CD14-positive monocyte (primary cell): ENCODE data around the gene KCNJ5. TPM values are rescaled to one million over a fixed set of nuclear protein-coding genes. Genes with fewer than 3 reads are reported as not detected.

Source experiments
- DNase-seq, 3 donors: peaks; one replicate each; pipeline ENCODE4 v3.0.0-alpha.2; 2011 to 2022
- H2AFZ ChIP-seq: 2 replicates; pipeline ENCODE4 v1.6.0; 2012; ENCODE audit warnings: mild to moderate bottlenecking, low read depth, low read length, inconsistent platforms; ENCODE audit not compliant: insufficient read depth, poor library complexity, severe bottlenecking
- H3K27ac ChIP-seq, 2 donors: 1 replicate in 1 of 2; 2 replicates in 1 of 2; pipeline ENCODE4 v1.5.1; 2012 to 2013; ENCODE audit warnings: low read length in 2 of 2, control low read depth in 1 of 2, inconsistent platforms in 1 of 2, low read depth in 1 of 2, mild to moderate bottlenecking in 1 of 2
- H3K27me3 ChIP-seq, 2 donors: one replicate each; pipeline versions ENCODE4 v1.6.0 to v1.6.1; 2011 to 2013; ENCODE audit warnings: low read length in 2 of 2; ENCODE audit not compliant: control insufficient read depth in 2 of 2, insufficient read depth in 2 of 2
- H3K36me3 ChIP-seq, 2 donors: replicated peaks in 1 of 2; 1 replicate in 1 of 2; 2 replicates in 1 of 2; pipeline versions ENCODE4 v1.5.1 to v1.6.1; 2012 to 2013; ENCODE audit warnings: low read length in 2 of 2, control low read depth in 1 of 2, inconsistent platforms in 1 of 2, mild to moderate bottlenecking in 1 of 2; ENCODE audit not compliant: insufficient read depth in 2 of 2, control insufficient read depth in 1 of 2
- H3K4me1 ChIP-seq, 2 donors: 1 replicate in 1 of 2; 2 replicates in 1 of 2; pipeline versions ENCODE4 v1.5.1 to v1.6.1; 2012 to 2013; ENCODE audit warnings: low read length in 2 of 2, control low read depth in 1 of 2, inconsistent platforms in 1 of 2, mild to moderate bottlenecking in 1 of 2, moderate library complexity in 1 of 2; ENCODE audit not compliant: insufficient read depth in 2 of 2, control insufficient read depth in 1 of 2
- H3K4me2 ChIP-seq: replicated peaks from 2 replicates; pipeline ENCODE3; 2012; ENCODE audit warnings: low read length, moderate library complexity, mild to moderate bottlenecking; ENCODE audit not compliant: poor library complexity, severe bottlenecking; ENCODE audit errors: extremely low read depth
- H3K4me3 ChIP-seq, 3 experiments: fragments of 200-600 bp in 1 of 3; sonication (generic) in 1 of 3; replicated peaks in 1 of 3; 1 replicate in 2 of 3; 2 replicates in 1 of 3; pipeline ENCODE4 v1.5.1; 2011 to 2013; ENCODE audit warnings: low read length in 3 of 3, mild to moderate bottlenecking in 3 of 3, control low read depth in 2 of 3, low read depth in 2 of 3, inconsistent platforms in 1 of 3, moderate library complexity in 1 of 3
- H3K79me2 ChIP-seq: 2 replicates; pipeline ENCODE4 v1.6.0; 2012; ENCODE audit warnings: mild to moderate bottlenecking, control low read depth, inconsistent platforms, low read length, moderate library complexity; ENCODE audit not compliant: insufficient read depth
- H3K9ac ChIP-seq: 2 replicates; pipeline ENCODE4 v1.6.0; 2017; ENCODE audit warnings: low read length, mild to moderate bottlenecking; ENCODE audit not compliant: insufficient read depth, poor library complexity, severe bottlenecking
- H3K9me3 ChIP-seq, 2 donors: replicated peaks in 1 of 2; 1 replicate in 1 of 2; 2 replicates in 1 of 2; pipeline versions ENCODE4 v1.5.1 to v1.6.1; 2012 to 2013; ENCODE audit warnings: low read length in 2 of 2, control low read depth in 1 of 2; ENCODE audit not compliant: control insufficient read depth in 1 of 2, insufficient read depth in 1 of 2
- H4K20me1 ChIP-seq: 2 replicates; pipeline ENCODE4 v1.6.0; 2012; ENCODE audit warnings: mild to moderate bottlenecking, low read length, control low read depth, moderate library complexity; ENCODE audit not compliant: insufficient read depth
- H3K27ac Mint-ChIP-seq, 7 donors: one replicate each; pipeline ENCODE4 v1.8.0; 2020; ENCODE audit warnings: mild to moderate bottlenecking in 7 of 7, mixed read lengths in 7 of 7, moderate library complexity in 6 of 7, inconsistent platforms in 2 of 7
- H3K27me3 Mint-ChIP-seq, 3 donors: one replicate each; pipeline ENCODE4 v1.8.0; 2021 to 2022; ENCODE audit warnings: low read depth in 3 of 3, mild to moderate bottlenecking in 3 of 3, mixed read lengths in 3 of 3, moderate library complexity in 3 of 3, inconsistent platforms in 1 of 3
- H3K36me3 Mint-ChIP-seq, 2 donors: one replicate each; pipeline ENCODE4 v1.8.0; 2020; ENCODE audit warnings: mixed read lengths in 2 of 2, inconsistent platforms in 1 of 2, mild to moderate bottlenecking in 1 of 2
- H3K4me1 Mint-ChIP-seq: one replicate; pipeline ENCODE4 v1.8.0; 2020; ENCODE audit warnings: mild to moderate bottlenecking, mixed read lengths
- H3K4me3 Mint-ChIP-seq, 2 donors: one replicate each; pipeline ENCODE4 v1.8.0; 2020; ENCODE audit warnings: mild to moderate bottlenecking in 2 of 2, mixed read lengths in 2 of 2, moderate library complexity in 1 of 2
- H3K9me3 Mint-ChIP-seq, 7 donors: one replicate each; pipeline ENCODE4 v1.8.0; 2020 to 2022; ENCODE audit warnings: mixed read lengths in 7 of 7, mild to moderate bottlenecking in 6 of 7, moderate library complexity in 6 of 7, inconsistent platforms in 2 of 7
- WGBS: methylation state at CpG from one replicate; pipeline ENCODE4 v1.1.5; 2013; ENCODE audit warnings: missing lambda C conversion rate; ENCODE audit not compliant: insufficient coverage; 5-methylcytosine and 5-hydroxymethylcytosine counted together
- intact Hi-C, 2 donors: fragments of 100-400 bp; cut with micrococcal nuclease; formaldehyde crosslinking; loops; one replicate each; pipeline versions ENCODE4 v1.15.0 to v1.15.1; 2023
- polyA plus RNA-seq, 3 donors: library from polyadenylated mRNA; depleted of rRNA in 1 of 3; unstranded in 2 of 3; stranded (reverse) in 1 of 3; fragments of 300-500 nt in 2 of 3; fragments of >200 nt in 1 of 3; fragmentation: Illumina TruSeq in 2 of 3; gene quantifications; 1 replicate in 2 of 3; 2 replicates in 1 of 3; pipeline ENCODE4 v1.2.3, GENCODE V29; 2012 to 2021
- TF ChIP-seq, protein P1 (sequence below): fragments of 200-600 bp; IDR thresholded peaks from one replicate; pipeline ENCODE4 v1.8.0; 2022; ENCODE audit warnings: antibody characterized with exemption, mild to moderate bottlenecking

The KCNJ5 gene
- polyA plus RNA-seq, 3 donors, result 0.03 TPM; not detected in 2

DNA sequence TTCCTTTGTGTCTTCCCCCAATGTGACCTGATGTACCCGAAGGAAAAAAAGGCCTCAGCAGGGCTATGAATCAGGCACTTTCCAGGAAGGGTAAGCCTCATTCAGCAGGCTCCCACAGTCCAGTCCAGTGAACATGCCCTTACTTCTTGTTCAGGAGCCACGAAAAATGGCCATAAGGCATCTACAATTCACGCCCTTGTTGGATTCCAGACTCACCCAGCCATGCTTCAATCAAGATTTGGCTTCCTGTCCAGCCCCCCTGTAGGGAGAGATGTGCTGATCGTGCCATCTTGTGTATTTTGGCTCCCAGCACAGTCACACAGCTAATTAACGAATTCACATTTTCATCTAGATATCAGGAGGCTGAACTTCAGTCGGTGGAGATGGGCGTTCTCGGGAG is 9.9 kb upstream of the KCNJ5 start:
- Histone ChIP-seq H3K4me1 (peaks cover 0 to under 1% of the 10 kb centered on the region in 2 donors), H3K4me3 (no peak overlapping the region), H3K9me3 (no peaks in the 10 kb centered on the region), H3K79me2 (no peaks in the 10 kb centered on the region), H3K27ac (no peak overlapping the region), H3K27me3 (no peaks in the 10 kb centered on the region), H4K20me1 (no peaks in the 10 kb centered on the region), H2AFZ (no peak overlapping the region), H3K4me2 (no peak overlapping the region), H3K36me3 (no peaks in the 10 kb centered on the region), H3K9ac (no peak overlapping the region)
- H3K9me3 Mint-ChIP-seq, result no peaks in the 10 kb centered on the region
- peaks cover 0 to 8% (median 6%) of the 10 kb centered on the region in 3 donors for H3K27me3 Mint-ChIP-seq
- DNase-seq, result no peak
- H3K4me1 Mint-ChIP-seq, result peaks cover 5% of the 10 kb centered on the region
- H3K36me3 Mint-ChIP-seq, result no peaks in the 10 kb centered on the region
- no peak overlapping the region for H3K27ac Mint-ChIP-seq
- intact Hi-C loops, result loop anchor here in 1 of 2 donors (10.0 kb wide), 1 partner anchor 454 kb away; no protein-coding TSS in a partner anchor
- no peak overlapping the region for H3K4me3 Mint-ChIP-seq
- TF ChIP-seq, protein P1, sequence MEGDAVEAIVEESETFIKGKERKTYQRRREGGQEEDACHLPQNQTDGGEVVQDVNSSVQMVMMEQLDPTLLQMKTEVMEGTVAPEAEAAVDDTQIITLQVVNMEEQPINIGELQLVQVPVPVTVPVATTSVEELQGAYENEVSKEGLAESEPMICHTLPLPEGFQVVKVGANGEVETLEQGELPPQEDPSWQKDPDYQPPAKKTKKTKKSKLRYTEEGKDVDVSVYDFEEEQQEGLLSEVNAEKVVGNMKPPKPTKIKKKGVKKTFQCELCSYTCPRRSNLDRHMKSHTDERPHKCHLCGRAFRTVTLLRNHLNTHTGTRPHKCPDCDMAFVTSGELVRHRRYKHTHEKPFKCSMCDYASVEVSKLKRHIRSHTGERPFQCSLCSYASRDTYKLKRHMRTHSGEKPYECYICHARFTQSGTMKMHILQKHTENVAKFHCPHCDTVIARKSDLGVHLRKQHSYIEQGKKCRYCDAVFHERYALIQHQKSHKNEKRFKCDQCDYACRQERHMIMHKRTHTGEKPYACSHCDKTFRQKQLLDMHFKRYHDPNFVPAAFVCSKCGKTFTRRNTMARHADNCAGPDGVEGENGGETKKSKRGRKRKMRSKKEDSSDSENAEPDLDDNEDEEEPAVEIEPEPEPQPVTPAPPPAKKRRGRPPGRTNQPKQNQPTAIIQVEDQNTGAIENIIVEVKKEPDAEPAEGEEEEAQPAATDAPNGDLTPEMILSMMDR, result no peak
- WGBS, result 97% methylated on average over 6 of the region's 8 CpGs

DNA sequence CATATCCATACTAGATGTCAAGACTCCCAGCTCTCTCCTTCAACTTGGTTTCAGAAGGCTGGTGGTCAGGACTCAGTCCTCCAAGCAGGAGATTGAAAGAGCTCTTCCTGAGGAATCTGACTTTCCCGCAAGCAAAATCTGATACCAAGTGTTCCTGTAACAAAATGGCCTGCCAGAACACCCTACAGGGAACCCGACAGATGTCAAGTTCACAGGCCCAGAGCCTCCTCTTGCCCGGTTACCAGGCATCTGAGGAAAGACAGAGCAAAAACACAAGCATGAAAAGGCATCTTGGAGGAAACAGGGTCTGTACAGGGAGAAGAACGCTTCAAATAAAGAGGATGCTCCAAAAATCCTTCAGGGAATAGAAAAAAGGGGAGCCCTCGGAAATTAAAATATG is 8.7 kb upstream of the KCNJ5 start:
- Histone ChIP-seq H3K79me2 (no peaks in the 10 kb centered on the region), H3K4me3 (no peak overlapping the region), H4K20me1 (no peaks in the 10 kb centered on the region), H3K4me1 (peaks cover 6 to 9% of the 10 kb centered on the region in 2 donors), H3K9me3 (no peaks in the 10 kb centered on the region), H3K27ac (no peak overlapping the region), H2AFZ (no peak overlapping the region), H3K4me2 (no peak overlapping the region), H3K9ac (no peak overlapping the region), H3K36me3 (no peaks in the 10 kb centered on the region), H3K27me3 (no peaks in the 10 kb centered on the region)
- no peaks in the 10 kb centered on the region for H3K36me3 Mint-ChIP-seq
- DNase-seq, result no peak
- H3K27ac Mint-ChIP-seq, result no peak overlapping the region
- H3K4me1 Mint-ChIP-seq, result peaks cover 16% of the 10 kb centered on the region
- no peaks in the 10 kb centered on the region for H3K9me3 Mint-ChIP-seq
- intact Hi-C loops, result loop anchor here (2.0 to 10.0 kb wide), 2 partner anchors 74 to 452 kb away; no protein-coding TSS in a partner anchor
- WGBS, result 82% methylated on average over 2 of the region's 5 CpGs
- H3K27me3 Mint-ChIP-seq, result peaks cover 0 to 9% (median 6%) of the 10 kb centered on the region in 3 donors
- TF ChIP-seq, protein P1, result no peak
- no peak overlapping the region for H3K4me3 Mint-ChIP-seq
